H1 (cell line): ENCODE measurements around the gene TERB1. TPM values are rescaled to one million over a fixed set of nuclear protein-coding genes. Genes with fewer than 3 reads are reported as not detected.

Experiments
- CTCF ChIA-PET: fragments of 300-600 bp; sonication (Branson Sonifier 250); formaldehyde crosslinking; loops from one replicate; lab custom pipeline; 2021; ENCODE audit not compliant: partially characterized antibody; lab: Charles Lee
- POLR2A ChIA-PET: fragments of 300-600 bp; sonication (Branson Sonifier 250); formaldehyde crosslinking; loops from one replicate; lab custom pipeline; 2021; ENCODE audit warnings: inconsistent platforms; ENCODE audit not compliant: partially characterized antibody; lab: Charles Lee
- DNase-seq, 2 experiments: peaks; one replicate each; pipeline versions ENCODE4 v3.0.0 to v3.0.0-alpha.2; 2010 to 2022; ENCODE audit warnings: low spot score in 2 of 2, low read depth in 1 of 2, mixed read lengths in 1 of 2
- FAIRE-seq: peaks from 2 replicates; lab custom pipeline; 2011; peaks lifted over from hg19 to GRCh38; lab: Jason Lieb, UNC
- H2AFZ ChIP-seq: 2 replicates; pipeline ENCODE4 v1.8.1; 2012; ENCODE audit warnings: low read length, inconsistent platforms
- H2AK5ac ChIP-seq: 2 replicates; pipeline ENCODE4 v1.6.1; 2013; ENCODE audit warnings: low read depth, low read length
- H2BK120ac ChIP-seq: replicated peaks from 2 replicates; pipeline ENCODE3; 2013; ENCODE audit warnings: low read depth, low read length, inconsistent platforms
- H2BK12ac ChIP-seq: 2 replicates; pipeline ENCODE4 v1.6.1; 2013; ENCODE audit warnings: low read depth, low read length
- H2BK15ac ChIP-seq: 2 replicates; pipeline ENCODE4 v1.6.1; 2013; ENCODE audit warnings: low read length
- H2BK20ac ChIP-seq: 2 replicates; pipeline ENCODE4 v1.6.1; 2013; ENCODE audit warnings: low read length
- H2BK5ac ChIP-seq: 2 replicates; pipeline ENCODE4 v1.6.1; 2013; ENCODE audit warnings: low read depth, low read length
- H3K14ac ChIP-seq: 2 replicates; pipeline ENCODE4 v1.6.1; 2013; ENCODE audit warnings: inconsistent platforms; ENCODE audit not compliant: insufficient read length
- H3K18ac ChIP-seq: 2 replicates; pipeline ENCODE4 v1.6.1; 2013; ENCODE audit warnings: low read length; ENCODE audit errors: extremely low read depth
- H3K23ac ChIP-seq: 2 replicates; pipeline ENCODE4 v1.6.1; 2013; ENCODE audit warnings: inconsistent platforms; ENCODE audit not compliant: insufficient read length
- H3K23me2 ChIP-seq: 2 replicates; pipeline ENCODE4 v1.6.1; 2013; ENCODE audit warnings: low read depth, low read length
- H3K27ac ChIP-seq: 2 replicates; pipeline ENCODE4 v1.6.1; 2011; ENCODE audit warnings: low read depth, low read length, inconsistent platforms
- H3K27me3 ChIP-seq, 4 experiments: replicated peaks in 1 of 4; 1 replicate in 1 of 4; 2 replicates in 3 of 4; pipeline versions ENCODE4 v1.6.1 to v1.8.1; 2011 to 2013; ENCODE audit warnings: low read length in 3 of 4, mild to moderate bottlenecking in 3 of 4, inconsistent platforms in 2 of 4, mixed read lengths in 2 of 4, moderate library complexity in 1 of 4; ENCODE audit not compliant: control insufficient read depth in 3 of 4, insufficient read depth in 3 of 4; ENCODE audit errors: extremely low read depth in 1 of 4
- H3K36me3 ChIP-seq, 4 experiments: 2 replicates each; pipeline versions ENCODE4 v1.6.1 to v1.8.1; 2011 to 2013; ENCODE audit warnings: mild to moderate bottlenecking in 4 of 4, low read length in 3 of 4, moderate library complexity in 2 of 4, control low read depth in 1 of 4, inconsistent platforms in 1 of 4; ENCODE audit not compliant: insufficient read depth in 4 of 4, control insufficient read depth in 2 of 4
- H3K4ac ChIP-seq: replicated peaks from 2 replicates; pipeline ENCODE3; 2013; ENCODE audit warnings: low read length, low read depth, mixed read lengths, inconsistent platforms; ENCODE audit not compliant: insufficient read length
- H3K4me1 ChIP-seq, 4 experiments: replicated peaks in 1 of 4; 1 replicate in 1 of 4; 2 replicates in 3 of 4; pipeline versions ENCODE4 v1.6.1 to v1.8.1; 2011 to 2013; ENCODE audit warnings: low read length in 3 of 4, inconsistent platforms in 2 of 4, mixed read lengths in 1 of 4; ENCODE audit not compliant: insufficient read depth in 4 of 4, control insufficient read depth in 3 of 4
- H3K4me2 ChIP-seq, 2 experiments: 2 replicates each; pipeline versions ENCODE4 v1.6.1 to v1.8.1; 2011 to 2013; ENCODE audit warnings: low read depth in 2 of 2, low read length in 2 of 2, control low read depth in 1 of 2, inconsistent platforms in 1 of 2, mild to moderate bottlenecking in 1 of 2; ENCODE audit not compliant: insufficient read depth in 1 of 2
- H3K4me3 ChIP-seq, 4 experiments: fragments of 200-600, 300-600 bp in 1 of 4; sonication (generic), shearing (Covaris generic), sonication (Bioruptor Twin) in 1 of 4; 2 replicates each; pipeline versions ENCODE4 v1.5.1 to v1.8.1; 2011 to 2016; ENCODE audit warnings: low read length in 4 of 4, low read depth in 3 of 4, control low read depth in 2 of 4, inconsistent platforms in 2 of 4, mild to moderate bottlenecking in 2 of 4, mixed read lengths in 1 of 4, moderate library complexity in 1 of 4; ENCODE audit not compliant: insufficient read depth in 2 of 4; ENCODE audit errors: extremely low read depth in 1 of 4
- H3K56ac ChIP-seq: replicated peaks from 2 replicates; pipeline ENCODE3; 2013; ENCODE audit warnings: low read depth, mild to moderate bottlenecking, mixed read lengths, low read length, inconsistent platforms; ENCODE audit not compliant: insufficient read length
- H3K79me1 ChIP-seq: 2 replicates; pipeline ENCODE4 v1.6.1; 2013; ENCODE audit warnings: low read depth, low read length, control low read depth
- H3K79me2 ChIP-seq, 2 experiments: 2 replicates each; pipeline versions ENCODE4 v1.6.1 to v1.8.1; 2012 to 2013; ENCODE audit warnings: low read length in 2 of 2, mild to moderate bottlenecking in 2 of 2, inconsistent platforms in 1 of 2; ENCODE audit not compliant: insufficient read depth in 2 of 2, control insufficient read depth in 1 of 2
- H3K9ac ChIP-seq, 4 experiments: replicated peaks in 1 of 4; 1 replicate in 1 of 4; 2 replicates in 3 of 4; pipeline versions ENCODE4 v1.6.1 to v1.8.1; 2011 to 2013; ENCODE audit warnings: low read depth in 3 of 4, low read length in 3 of 4, control low read depth in 2 of 4, mild to moderate bottlenecking in 2 of 4, moderate library complexity in 2 of 4, inconsistent platforms in 1 of 4; ENCODE audit errors: extremely low read depth in 1 of 4
- H3K9me3 ChIP-seq, 2 experiments: 2 replicates each; pipeline versions ENCODE4 v1.6.1 to v1.8.1; 2012 to 2013; ENCODE audit warnings: mild to moderate bottlenecking in 2 of 2, moderate library complexity in 2 of 2, control low read depth in 1 of 2, inconsistent platforms in 1 of 2, low read depth in 1 of 2, low read length in 1 of 2, mixed read lengths in 1 of 2; ENCODE audit not compliant: insufficient read depth in 2 of 2
- H4K20me1 ChIP-seq, 2 experiments: replicated peaks in 1 of 2; 2 replicates each; pipeline versions ENCODE3 to v1.8.1; 2011 to 2013; ENCODE audit warnings: inconsistent platforms in 2 of 2, low read length in 2 of 2, mild to moderate bottlenecking in 1 of 2; ENCODE audit not compliant: insufficient read depth in 2 of 2, control insufficient read depth in 1 of 2
- H4K5ac ChIP-seq: 2 replicates; pipeline ENCODE4 v1.6.1; 2013; ENCODE audit warnings: low read length, low read depth, mixed read lengths, inconsistent platforms; ENCODE audit not compliant: insufficient read length
- H4K8ac ChIP-seq: 2 replicates; pipeline ENCODE4 v1.8.0; 2013; ENCODE audit warnings: mild to moderate bottlenecking, moderate library complexity, low read length, inconsistent platforms; ENCODE audit not compliant: insufficient read depth; ENCODE audit errors: extremely low read depth
- H4K91ac ChIP-seq: replicated peaks from 2 replicates; pipeline ENCODE3; 2013; ENCODE audit warnings: low read length, mixed read lengths, inconsistent platforms; ENCODE audit not compliant: insufficient read length
- BACH1 ChIP-seq: IDR thresholded peaks from 2 replicates; pipeline ENCODE4 v1.6.1; 2012; ENCODE audit warnings: low read length, improper control_type of control experiment
- BCL11A ChIP-seq, 2 experiments: IDR thresholded peaks; one replicate each; pipeline ENCODE4 v1.6.1; 2011; ENCODE audit warnings: low read depth in 2 of 2, low read length in 2 of 2, mild to moderate bottlenecking in 2 of 2
- CTBP2 ChIP-seq: IDR thresholded peaks from 2 replicates; pipeline ENCODE4 v1.7.0; 2011; ENCODE audit warnings: borderline replicate concordance, mild to moderate bottlenecking, moderate library complexity, mixed read lengths, low read length; ENCODE audit not compliant: insufficient read depth, insufficient read length
- EGR1 ChIP-seq: IDR thresholded peaks from 2 replicates; pipeline ENCODE4 v1.6.1; 2011; ENCODE audit warnings: low read depth, low read length, borderline replicate concordance
- HDAC2 ChIP-seq, 2 experiments: fragments of 300-600 bp in 1 of 2; sonication (generic) in 1 of 2; IDR thresholded peaks; 2 replicates each; pipeline ENCODE4 v1.6.1; 2011 to 2012; ENCODE audit warnings: low read depth in 2 of 2, low read length in 2 of 2, mild to moderate bottlenecking in 2 of 2, moderate library complexity in 2 of 2, borderline replicate concordance in 1 of 2, inconsistent platforms in 1 of 2
- NANOG ChIP-seq: IDR thresholded peaks from 2 replicates; pipeline ENCODE4 v1.6.1; 2011; ENCODE audit warnings: low read length, low read depth, mild to moderate bottlenecking, inconsistent platforms; ENCODE audit not compliant: insufficient read depth, poor library complexity, severe bottlenecking
- RAD21 ChIP-seq, 2 experiments: IDR thresholded peaks in 1 of 2; conservative IDR thresholded peaks in 1 of 2; 2 replicates each; pipeline ENCODE4 v1.6.1; 2011; ENCODE audit warnings: low read depth in 2 of 2, low read length in 2 of 2, improper control_type of control experiment in 1 of 2, inconsistent platforms in 1 of 2, mild to moderate bottlenecking in 1 of 2, moderate library complexity in 1 of 2
- RBBP5 ChIP-seq: IDR thresholded peaks from 2 replicates; pipeline ENCODE4 v1.7.1; 2012; ENCODE audit warnings: low read depth, mild to moderate bottlenecking, inconsistent platforms, low read length, moderate library complexity, borderline replicate concordance
- RXRA ChIP-seq: IDR thresholded peaks from 2 replicates; pipeline ENCODE4 v1.6.1; 2011; ENCODE audit warnings: low read depth, mild to moderate bottlenecking, low read length, moderate library complexity; ENCODE audit not compliant: insufficient read depth
- SIN3A ChIP-seq, 2 experiments: IDR thresholded peaks in 1 of 2; conservative IDR thresholded peaks in 1 of 2; 2 replicates each; pipeline ENCODE4 v1.6.1; 2011 to 2012; ENCODE audit warnings: low read length in 2 of 2, improper control_type of control experiment in 1 of 2, low read depth in 1 of 2, mild to moderate bottlenecking in 1 of 2
- SIX5 ChIP-seq: IDR thresholded peaks from 2 replicates; pipeline ENCODE4 v1.6.1; 2011; ENCODE audit warnings: mild to moderate bottlenecking, low read depth, low read length
- SRF ChIP-seq: IDR thresholded peaks from 2 replicates; pipeline ENCODE4 v1.6.1; 2011; ENCODE audit warnings: mild to moderate bottlenecking, low read depth, low read length, moderate library complexity
- TEAD4 ChIP-seq: IDR thresholded peaks from 2 replicates; pipeline ENCODE4 v1.6.1; 2012; ENCODE audit warnings: low read depth, low read length, inconsistent platforms, mixed read lengths
- WGBS, 2 experiments: shearing (Covaris generic) in 1 of 2; methylation state at CpG; one replicate each; pipeline versions ENCODE4 v1.1.6 to v1.1.7; 2013 to 2015; ENCODE audit warnings: low lambda C conversion rate in 2 of 2, mixed read lengths in 2 of 2, inconsistent platforms in 1 of 2, low coverage in 1 of 2, missing lambda C conversion rate in 1 of 2; ENCODE audit not compliant: insufficient replicate concordance in 2 of 2, insufficient coverage in 1 of 2, insufficient read length in 1 of 2; ENCODE audit errors: extremely low coverage in 1 of 2, missing lambda C conversion rate in 1 of 2; 5-methylcytosine and 5-hydroxymethylcytosine counted together
- polyA plus RNA-seq, 7 experiments: library from polyadenylated mRNA; depleted of rRNA in 3 of 7; stranded (reverse) in 5 of 7; unstranded in 2 of 7; fragments of >200 nt in 5 of 7; fragments of 200-250 nt in 2 of 7; gene quantifications; 1 replicate in 5 of 7; 2 replicates in 1 of 7; 4 replicates in 1 of 7; pipeline versions ENCODE4 v1.2.1 to v1.2.3, GENCODE V29; 2011 to 2013; ENCODE audit warnings: missing spikeins in 2 of 7, mixed read lengths in 2 of 7
- total RNA-seq: library from RNA; stranded (reverse); fragmentation: NEBNext Ultra II Directional; extraction: Animal tissue kit (Norgen Biotek cat#: 25700); gene quantifications from 2 replicates; pipeline ENCODE4 v1.2.1, GENCODE V29; 2021

Gene TERB1
- total and polyA plus RNA-seq, 2 of the 8 experiments (the other 6 are each of a cell fraction or from before 2014, with no cell fraction given): not detected

GRCh38 chr16:66844009-66844341 lies 42.6 kb upstream of the TERB1 start:
- Histone ChIP-seq H3K9me3 (no peaks in the 10 kb centered on the region), H3K9ac (no peak overlapping the region), H2AFZ (peak overlapping the region; percentile 48), H3K23me2 (peaks cover 12% of the 10 kb centered on the region), H3K4me1 (peaks cover 0 to 2% (median 0%) of the 10 kb centered on the region in 4 experiments; a peak in 3 of 7 replicates), H4K5ac (no peak overlapping the region), H4K91ac (no peak overlapping the region), H2BK5ac (no peak overlapping the region), H3K4me2 (peak overlapping the region; percentile 80 to 98), H3K4ac (no peak overlapping the region), H3K79me1 (no peaks in the 10 kb centered on the region), H3K27me3 (peaks cover 14 to 45% (median 36%) of the 10 kb centered on the region in 4 experiments), H3K27ac (no peak overlapping the region), H3K23ac (no peak overlapping the region), H2BK20ac (no peak overlapping the region), H3K56ac (no peak overlapping the region), H4K20me1 (peaks cover 0 to 3% of the 10 kb centered on the region in 2 experiments), H2BK120ac (no peak overlapping the region), H3K36me3 (no peaks in the 10 kb centered on the region), H3K14ac (no peak overlapping the region), H4K8ac (no peak overlapping the region), H2BK12ac (no peak overlapping the region), H3K4me3 (peak overlapping the region; percentile 46 to 75 (median 62)), H3K79me2 (no peaks in the 10 kb centered on the region), H3K18ac (no peak overlapping the region; the same call in none of the 2 replicates), H2AK5ac (no peak overlapping the region), H2BK15ac (no peak overlapping the region)
- 8% methylated on average over 6 of the region's 14 CpGs; no CpG with 5 or more reads in 1 of the 2 experiments for WGBS, 2 experiments
- ChIA-PET CTCF (interaction anchor here (0.9 to 13.4 kb wide), 4 partner anchors 10 to 193 kb away, joined by 5 to 162 read pairs (median 42); partner anchors contain the start of gene NAE1), POLR2A (interaction anchor here (1.0 to 3.3 kb wide), 3 partner anchors 14 to 22 kb away, joined by 3 to 26 read pairs (median 5); partner anchors contain the start of gene NAE1)
- no peak for FAIRE-seq
- DNase-seq: no peak
- no peak for TF ChIP-seq NANOG
- no peak for TF ChIP-seq RXRA
- no peak for TF ChIP-seq CTBP2
- TF ChIP-seq RBBP5: no peak
- TF ChIP-seq HDAC2 (IDR thresholded peaks at IDR 0.05; ENCODE audit: borderline replicate concordance in 1 of 2, low read depth in 2 of 2, low read length in 2 of 2): no peak
- no peak for TF ChIP-seq SIX5
- TF ChIP-seq SIN3A (conservative IDR thresholded peaks at IDR 0.05 in 1 of 2, IDR thresholded peaks at IDR 0.05 in 1 of 2; ENCODE audit: low read depth in 1 of 2, low read length in 2 of 2): no peak
- TF ChIP-seq RAD21 (IDR thresholded peaks at IDR 0.05 in 1 of 2, conservative IDR thresholded peaks at IDR 0.05 in 1 of 2; ENCODE audit: low read depth in 2 of 2, low read length in 2 of 2): no peak
- no peak for TF ChIP-seq EGR1
- TF ChIP-seq BACH1: no peak
- TF ChIP-seq SRF: no peak
- no peak for TF ChIP-seq BCL11A (IDR thresholded peaks at IDR 0.05; ENCODE audit: low read depth in 2 of 2, low read length in 2 of 2)
- no peak for TF ChIP-seq TEAD4
